Transverse colon (tissue), 3 donors: ENCODE data around the gene STT3B.

ENCODE experiments used
- CTCF ChIP-seq, 5 experiments: fragments of 200-600 bp in 3 of 5; fragments of 450-650 bp in 2 of 5; sonication (generic) in 3 of 5; IDR thresholded peaks; 1 replicate in 2 of 5; 2 replicates in 3 of 5; pipeline ENCODE4 v1.5.1; 2016 to 2017; ENCODE audit warnings: antibody characterized with exemption in 5 of 5, inconsistent platforms in 3 of 5, mild to moderate bottlenecking in 2 of 5, moderate library complexity in 1 of 5
- EP300 ChIP-seq: sonication (generic); formaldehyde crosslinking; IDR thresholded peaks from one replicate; pipeline ENCODE4 v1.6.1; 2017; ENCODE audit warnings: antibody characterized with exemption, low read depth

DNA sequence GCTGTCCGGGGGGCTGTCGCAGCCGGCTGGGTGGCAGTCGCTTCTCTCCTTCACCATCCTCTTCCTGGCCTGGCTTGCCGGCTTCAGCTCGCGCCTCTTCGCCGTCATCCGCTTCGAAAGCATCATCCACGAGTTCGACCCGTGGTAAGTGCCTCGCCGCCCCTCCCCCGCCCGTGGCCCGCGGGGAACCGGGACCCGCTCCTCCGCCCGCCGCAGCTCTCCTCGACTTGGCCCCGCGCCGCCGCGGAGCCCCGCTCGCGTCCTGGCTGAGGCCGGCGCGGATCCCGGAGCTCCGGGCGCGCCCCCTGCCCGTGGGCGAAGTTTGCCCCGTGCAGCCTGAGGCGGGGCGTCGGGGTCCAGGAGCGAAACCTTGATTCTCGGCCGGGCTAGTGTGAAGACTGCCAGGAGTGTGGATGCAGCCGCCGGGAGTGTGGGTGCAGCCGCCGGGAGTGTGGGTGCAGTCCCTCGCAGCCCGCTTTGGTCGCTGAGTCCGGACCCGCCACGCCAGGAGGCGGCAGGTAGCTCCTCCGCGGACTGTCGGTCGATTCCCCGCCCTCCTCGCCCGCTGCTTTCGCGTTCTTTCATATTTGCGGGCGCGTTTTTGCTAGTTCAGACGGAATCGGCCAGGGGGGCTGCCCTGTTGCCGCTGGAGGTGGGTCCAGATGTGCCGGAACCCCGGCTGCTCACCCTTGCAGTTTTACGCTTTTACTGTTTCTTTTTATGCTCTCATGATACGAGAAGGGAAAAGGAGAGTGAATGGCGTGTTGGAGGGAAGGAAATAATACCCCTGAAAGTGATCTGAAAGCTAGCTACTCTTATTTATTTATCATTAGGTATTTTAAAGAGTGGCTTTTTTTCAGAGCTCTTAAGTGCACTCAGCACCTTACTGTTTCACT, 692 bp downstream of the STT3B start:
- TF ChIP-seq CTCF (IDR thresholded peaks at IDR 0.05) = no peak
- no peak for TF ChIP-seq EP300
